GM12878 (cell line): ENCODE measurements around the gene WARS2. TPM values are rescaled to one million over a fixed set of nuclear protein-coding genes. Genes with fewer than 3 reads are reported as not detected.

Source experiments
- ATAC-seq: fragments of 200-7000 bp; cut with Tn5 transposase; 3 replicates; pipeline ENCODE4 v1.9.1; 2020; ENCODE audit warnings: mild to moderate bottlenecking, moderate library complexity
- BruUV-seq: library from RNA; stranded (reverse); fragments of 400-500 nt; replicated peaks from 2 replicates; lab custom pipeline; 2021; lab: Mats Ljungman, UMichigan
- CTCF ChIA-PET: fragments of 300-600 bp; sonication (Branson Sonifier 250); formaldehyde crosslinking; extraction: SDS; loops from one replicate; lab custom pipeline; 2021; ENCODE audit warnings: inconsistent platforms; lab: Yijun Ruan, JAX
- POLR2A ChIA-PET: fragments of 350-600 bp; formaldehyde crosslinking; extraction: SDS; loops from one replicate; lab custom pipeline; 2021; ENCODE audit warnings: inconsistent platforms; lab: Charles Lee
- RAD21 ChIA-PET: fragments of 300-600 bp; sonication (Branson Sonifier 250); formaldehyde crosslinking; loops from one replicate; lab custom pipeline; 2023; ENCODE audit warnings: antibody characterized with exemption; ENCODE audit not compliant: unreplicated experiment; lab: Charles Lee
- SMC1A ChIA-PET: fragments of 300-600 bp; sonication (Branson Sonifier 250); formaldehyde crosslinking; loops from one replicate; lab custom pipeline; 2023; ENCODE audit not compliant: unreplicated experiment, uncharacterized antibody; lab: Charles Lee
- DNase-seq: peaks from one replicate; pipeline ENCODE4 v3.0.0-alpha.2; 2011; ENCODE audit warnings: low read depth, low spot score
- FAIRE-seq: peaks from 3 replicates; lab custom pipeline; 2011; peaks lifted over from hg19 to GRCh38; lab: Jason Lieb, UNC
- H2AFZ ChIP-seq: 2 replicates; pipeline ENCODE4 v1.6.0; 2011; ENCODE audit warnings: low read depth, low read length, control low read depth; ENCODE audit not compliant: control insufficient read depth
- H3K27ac ChIP-seq: 2 replicates; pipeline ENCODE4 v1.5.1; 2011; ENCODE audit warnings: control low read depth; ENCODE audit not compliant: control insufficient read depth, insufficient read depth
- H3K27me3 ChIP-seq, 2 experiments: replicated peaks in 1 of 2; 2 replicates each; pipeline versions ENCODE4 v1.6.0 to v1.6.1; 2011; ENCODE audit warnings: low read length in 1 of 2; ENCODE audit not compliant: control insufficient read depth in 2 of 2, insufficient read depth in 2 of 2
- H3K36me3 ChIP-seq, 2 experiments: 2 replicates each; pipeline ENCODE4 v1.5.1; 2011; ENCODE audit warnings: low read length in 1 of 2; ENCODE audit not compliant: control insufficient read depth in 2 of 2, insufficient read depth in 2 of 2
- H3K4me1 ChIP-seq: 2 replicates; pipeline ENCODE4 v1.6.1; 2011; ENCODE audit warnings: mild to moderate bottlenecking, low read length, moderate library complexity, mixed read lengths; ENCODE audit not compliant: control insufficient read depth, insufficient read depth
- H3K4me2 ChIP-seq: 2 replicates; pipeline ENCODE4 v1.6.0; 2011; ENCODE audit warnings: control low read depth; ENCODE audit not compliant: control insufficient read depth, insufficient read depth
- H3K4me3 ChIP-seq: fragments of 200-600 bp; sonication (generic); 2 replicates; pipeline ENCODE4 v1.5.1; 2016
- H3K79me2 ChIP-seq: 2 replicates; pipeline ENCODE4 v1.6.0; 2011; ENCODE audit warnings: low read length; ENCODE audit not compliant: control insufficient read depth, insufficient read depth
- H3K9ac ChIP-seq: 2 replicates; pipeline ENCODE4 v1.8.0; 2011; ENCODE audit warnings: low read length, control low read depth, mixed read lengths; ENCODE audit not compliant: control insufficient read depth, insufficient read depth
- H3K9me3 ChIP-seq: replicated peaks from 3 replicates; pipeline ENCODE4 v1.5.1; 2011; ENCODE audit warnings: mild to moderate bottlenecking, low read length; ENCODE audit not compliant: control insufficient read depth, insufficient read depth
- H4K20me1 ChIP-seq: 2 replicates; pipeline ENCODE4 v1.6.0; 2011; ENCODE audit not compliant: control insufficient read depth, insufficient read depth
- LARP7 ChIP-seq: fragments of 450-650 bp; IDR thresholded peaks from 2 replicates; pipeline ENCODE4 v1.6.1; 2017; ENCODE audit warnings: mild to moderate bottlenecking
- MYB ChIP-seq: fragments of 150-350 bp; IDR thresholded peaks from 2 replicates; pipeline ENCODE4 v1.6.1; 2014; ENCODE audit warnings: mild to moderate bottlenecking, low read depth, low read length, borderline replicate concordance
- NBN ChIP-seq: fragments of 450-650 bp; IDR thresholded peaks from 2 replicates; pipeline ENCODE4 v1.6.1; 2016
- WGBS: methylation state at CpG from one replicate; pipeline ENCODE4 v1.1.6; 2016; ENCODE audit warnings: low lambda C conversion rate; ENCODE audit not compliant: insufficient replicate concordance, insufficient coverage; ENCODE audit errors: missing lambda C conversion rate; 5-methylcytosine and 5-hydroxymethylcytosine counted together
- in situ Hi-C: fragments of 300-500 bp; cut with MboI; formaldehyde crosslinking; loops from 9 replicates; pipeline ENCODE4 v1.14.3; 2018; ENCODE audit warnings: mixed read lengths
- intact Hi-C: fragments of 100-400 bp; cut with micrococcal nuclease; formaldehyde crosslinking; loops from one replicate; pipeline ENCODE4 v1.14.2; 2022; ENCODE audit not compliant: unreplicated experiment
- polyA plus RNA-seq, 11 experiments: library from polyadenylated mRNA; depleted of rRNA in 4 of 11; unstranded in 6 of 11; stranded (reverse) in 5 of 11; fragments of >200 nt; fragmentation: Nextera tagmentation in 4 of 11; fragmentation: Illumina TruSeq in 1 of 11; extraction: Ambion mirVana in 4 of 11; extraction: Trizol in 1 of 11; gene quantifications; 1 replicate in 1 of 11; 2 replicates in 10 of 11; pipeline versions ENCODE4 v1.2.1 to v1.2.3, GENCODE V29; 2011 to 2016; ENCODE audit warnings: inconsistent platforms in 2 of 11, missing spikeins in 2 of 11, low read depth in 1 of 11
- total RNA-seq, 4 experiments: library from RNA; depleted of rRNA in 3 of 4; stranded (reverse); fragments of >200 nt in 3 of 4; fragmentation: Illumina TruSeq in 1 of 4; extraction: Trizol in 1 of 4; gene quantifications; 2 replicates each; pipeline versions ENCODE4 v1.2.1 to v1.2.3, GENCODE V29; 2013 to 2021
- TF ChIP-seq, protein P1 (sequence below): fragments of 450-650 bp; formaldehyde crosslinking; IDR thresholded peaks from 2 replicates; pipeline ENCODE4 v1.4.0; 2022; ENCODE audit warnings: mild to moderate bottlenecking, moderate library complexity

The WARS2 gene
- total and polyA plus RNA-seq, 10 of the 15 experiments (the other 5 are each of a cell fraction or from before 2014, with no cell fraction given), result 5.5 to 22.2 (median 14.4) TPM

DNA sequence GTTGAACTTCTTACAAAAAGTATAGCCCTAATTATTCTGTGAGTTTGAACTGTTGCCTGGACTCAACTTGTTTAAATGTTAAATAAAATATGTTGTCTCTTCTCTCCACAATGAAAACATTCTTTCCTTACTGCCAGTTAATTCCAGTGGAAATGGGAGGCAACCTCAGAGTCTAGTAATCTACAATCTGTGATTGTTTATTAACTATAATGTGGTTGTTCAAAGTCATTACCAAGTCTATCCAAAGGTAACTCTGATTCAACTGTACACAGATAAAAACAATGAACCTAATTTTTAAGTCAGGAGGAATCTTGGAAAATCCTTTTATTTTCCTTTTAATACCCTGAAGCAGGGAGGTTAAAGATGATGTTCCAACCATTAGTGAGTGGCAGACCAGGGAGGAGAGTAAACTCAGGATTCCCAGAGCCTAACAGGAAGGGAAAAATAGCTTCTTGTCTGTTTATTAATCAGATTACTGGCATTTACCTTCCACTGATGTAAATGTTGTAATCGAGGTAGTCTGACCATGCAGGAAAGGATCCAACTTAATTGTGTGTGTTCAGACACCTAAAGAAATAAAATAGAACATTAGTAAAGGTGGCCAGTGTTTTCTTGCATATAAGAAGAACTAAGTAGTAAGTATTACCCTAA is 95.2 kb downstream of the WARS2 start:
- no peak for FAIRE-seq

More for the DNA sequence above, 95.2 kb downstream of the WARS2 start:
- DNase-seq (no peak), ATAC-seq (no peak)
- Histone ChIP-seq H3K9me3 (no peaks in the 10 kb centered on the region), H2AFZ (no peak overlapping the region), H3K79me2 (no peaks in the 10 kb centered on the region), H3K27me3 (no peaks in the 10 kb centered on the region), H3K4me2 (no peak overlapping the region), H3K9ac (no peak overlapping the region), H3K4me1 (no peaks in the 10 kb centered on the region), H3K27ac (no peak overlapping the region), H3K36me3 (no peaks in the 10 kb centered on the region), H3K4me3 (no peak overlapping the region), H4K20me1 (no peaks in the 10 kb centered on the region)
- ChIA-PET RAD21 (no interaction called here), SMC1A (interaction anchor here (0.6 to 1.2 kb wide), 2 partner anchors 36 to 137 kb away, joined by 3 read pairs; no protein-coding TSS in a partner anchor), POLR2A (no interaction called here), CTCF (no interaction called here)
- intact Hi-C loops (loop anchor here (5.0 kb wide), 1 partner anchor 87 kb away; no protein-coding TSS in a partner anchor), in situ Hi-C loops (no loop called here)
- TF ChIP-seq NBN (no peak), LARP7 (no peak), MYB (no peak)
- TF ChIP-seq, protein P1, sequence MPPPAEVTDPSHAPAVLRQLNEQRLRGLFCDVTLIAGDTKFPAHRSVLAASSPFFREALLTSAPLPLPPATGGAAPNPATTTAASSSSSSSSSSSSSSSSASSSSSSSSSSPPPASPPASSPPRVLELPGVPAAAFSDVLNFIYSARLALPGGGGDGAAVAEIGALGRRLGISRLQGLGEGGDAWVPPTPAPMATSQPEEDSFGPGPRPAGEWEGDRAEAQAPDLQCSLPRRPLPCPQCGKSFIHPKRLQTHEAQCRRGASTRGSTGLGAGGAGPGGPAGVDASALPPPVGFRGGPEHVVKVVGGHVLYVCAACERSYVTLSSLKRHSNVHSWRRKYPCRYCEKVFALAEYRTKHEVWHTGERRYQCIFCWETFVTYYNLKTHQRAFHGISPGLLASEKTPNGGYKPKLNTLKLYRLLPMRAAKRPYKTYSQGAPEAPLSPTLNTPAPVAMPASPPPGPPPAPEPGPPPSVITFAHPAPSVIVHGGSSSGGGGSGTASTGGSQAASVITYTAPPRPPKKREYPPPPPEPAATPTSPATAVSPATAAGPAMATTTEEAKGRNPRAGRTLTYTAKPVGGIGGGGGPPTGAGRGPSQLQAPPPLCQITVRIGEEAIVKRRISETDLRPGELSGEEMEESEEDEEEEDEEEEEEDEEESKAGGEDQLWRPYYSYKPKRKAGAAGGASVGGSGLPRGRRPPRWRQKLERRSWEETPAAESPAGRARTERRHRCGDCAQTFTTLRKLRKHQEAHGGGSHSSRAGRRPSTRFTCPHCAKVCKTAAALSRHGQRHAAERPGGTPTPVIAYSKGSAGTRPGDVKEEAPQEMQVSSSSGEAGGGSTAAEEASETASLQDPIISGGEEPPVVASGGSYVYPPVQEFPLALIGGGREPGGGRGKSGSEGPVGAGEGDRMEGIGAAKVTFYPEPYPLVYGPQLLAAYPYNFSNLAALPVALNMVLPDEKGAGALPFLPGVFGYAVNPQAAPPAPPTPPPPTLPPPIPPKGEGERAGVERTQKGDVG (CRISPR knock-in tag), result no peak
- no TSS peak for BruUV-seq
- 0% methylated on average over 1 of the region's 1 CpG for WGBS
